Medulla oblongata (tissue), 1 donor: Measurements from ENCODE around the gene SPATA2L.

ENCODE experiments used
- DNase-seq: peaks from one replicate; pipeline ENCODE4 v3.0.0-alpha.2; 2015; ENCODE audit errors: extremely low spot score

The SPATA2L gene, protein sequence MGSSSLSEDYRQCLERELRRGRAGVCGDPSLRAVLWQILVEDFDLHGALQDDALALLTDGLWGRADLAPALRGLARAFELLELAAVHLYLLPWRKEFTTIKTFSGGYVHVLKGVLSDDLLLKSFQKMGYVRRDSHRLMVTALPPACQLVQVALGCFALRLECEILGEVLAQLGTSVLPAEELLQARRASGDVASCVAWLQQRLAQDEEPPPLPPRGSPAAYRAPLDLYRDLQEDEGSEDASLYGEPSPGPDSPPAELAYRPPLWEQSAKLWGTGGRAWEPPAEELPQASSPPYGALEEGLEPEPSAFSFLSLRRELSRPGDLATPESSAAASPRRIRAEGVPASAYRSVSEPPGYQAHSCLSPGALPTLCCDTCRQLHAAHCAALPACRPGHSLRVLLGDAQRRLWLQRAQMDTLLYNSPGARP

GRCh38 chr16:89701425-89702406, at the start of gene SPATA2L:
Gene SPATA2L (minus strand): TSS chr16:89701705. CDS start chr16:89701232, 473 bp downstream.
- peak; percentile 81 for DNase-seq

GRCh38 chr16:89749637-89750036, 48.1 kb upstream of the SPATA2L start:
- DNase-seq, result peak; percentile 43

DNA sequence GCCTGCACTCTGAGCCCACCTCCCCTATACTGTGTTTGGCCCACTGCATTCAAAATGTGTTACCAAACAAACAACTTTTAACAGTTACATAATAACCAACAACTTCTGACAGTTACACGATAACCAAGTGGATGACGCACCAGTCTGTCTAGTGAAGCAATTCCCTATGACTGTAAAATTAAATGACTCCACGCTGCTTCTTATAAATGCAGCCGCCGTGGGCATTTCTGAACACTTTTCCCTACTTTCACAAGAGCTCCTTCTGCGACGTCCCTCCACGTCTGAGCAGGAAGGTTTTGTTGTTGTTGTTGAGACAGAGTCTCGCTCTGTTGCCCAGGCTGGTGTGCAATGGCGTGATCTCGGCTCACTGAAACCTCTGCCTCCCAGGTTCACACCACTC, 47.4 kb upstream of the SPATA2L start:
- no peak for DNase-seq

GRCh38 chr16:89748076-89748475, 46.6 kb upstream of the SPATA2L start:
- no peak for DNase-seq

DNA sequence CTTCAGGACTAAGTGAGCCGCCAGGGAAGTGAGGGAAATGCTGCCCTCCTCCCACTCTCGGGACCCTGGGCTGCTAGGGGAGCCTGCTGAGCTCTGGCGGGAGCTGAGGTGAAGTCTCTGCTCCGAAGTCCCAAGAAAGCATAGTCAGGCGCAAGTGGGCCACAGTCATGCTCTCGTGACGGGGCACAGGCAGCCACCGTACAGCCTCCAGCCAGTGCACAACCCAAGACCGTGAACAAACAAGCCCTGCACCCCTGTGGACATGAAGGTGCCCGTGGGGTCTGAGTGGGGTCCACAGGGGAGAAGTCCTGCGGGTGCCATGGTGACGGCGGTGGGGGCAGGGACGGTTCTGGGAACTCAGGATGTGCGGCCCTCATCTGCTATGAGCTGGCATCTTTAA, 44.5 kb upstream of the SPATA2L start:
- DNase-seq, result no peak

GRCh38 chr16:89744813-89745212, 43.3 kb upstream of the SPATA2L start:
- no peak for DNase-seq

GRCh38 chr16:89742948-89743347, 41.4 kb upstream of the SPATA2L start:
- DNase-seq, result no peak

DNA sequence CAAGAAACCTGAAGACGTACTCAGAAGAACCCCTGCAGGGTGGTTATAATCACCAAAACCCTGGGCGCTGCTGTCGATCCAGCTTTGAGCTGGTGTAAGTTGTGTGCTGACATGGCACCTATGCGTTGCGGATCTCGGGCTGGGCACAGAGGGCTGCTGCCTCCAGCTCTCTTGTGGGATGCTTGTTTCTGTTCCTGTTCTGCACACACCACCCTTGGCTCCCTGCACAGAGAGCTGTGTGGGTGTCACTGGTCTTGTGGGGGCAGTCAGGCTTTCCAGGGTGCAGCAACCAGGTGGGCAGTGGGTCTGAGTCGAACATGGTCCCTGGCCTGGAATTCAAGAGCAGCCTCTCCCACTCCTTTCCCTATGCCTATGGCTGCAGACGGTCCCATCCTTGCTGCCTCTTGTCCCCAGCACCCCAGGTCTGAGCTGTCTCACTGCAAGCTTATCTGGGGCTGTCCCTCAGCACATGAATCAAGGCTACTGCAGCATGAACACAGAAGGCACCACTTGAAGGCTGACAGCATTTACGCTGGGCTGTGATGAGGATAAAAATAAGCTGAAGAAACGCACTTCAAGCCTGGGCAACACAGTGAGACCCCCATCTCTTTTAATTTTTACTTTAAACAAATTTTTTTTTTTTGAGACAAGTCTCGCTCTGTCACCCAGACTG, 40.0 kb upstream of the SPATA2L start:
- DNase-seq, result no peak

- no peak for DNase-seq
Observed at GRCh38 chr16:89739383-89739782, 37.9 kb upstream of the SPATA2L start.

DNA sequence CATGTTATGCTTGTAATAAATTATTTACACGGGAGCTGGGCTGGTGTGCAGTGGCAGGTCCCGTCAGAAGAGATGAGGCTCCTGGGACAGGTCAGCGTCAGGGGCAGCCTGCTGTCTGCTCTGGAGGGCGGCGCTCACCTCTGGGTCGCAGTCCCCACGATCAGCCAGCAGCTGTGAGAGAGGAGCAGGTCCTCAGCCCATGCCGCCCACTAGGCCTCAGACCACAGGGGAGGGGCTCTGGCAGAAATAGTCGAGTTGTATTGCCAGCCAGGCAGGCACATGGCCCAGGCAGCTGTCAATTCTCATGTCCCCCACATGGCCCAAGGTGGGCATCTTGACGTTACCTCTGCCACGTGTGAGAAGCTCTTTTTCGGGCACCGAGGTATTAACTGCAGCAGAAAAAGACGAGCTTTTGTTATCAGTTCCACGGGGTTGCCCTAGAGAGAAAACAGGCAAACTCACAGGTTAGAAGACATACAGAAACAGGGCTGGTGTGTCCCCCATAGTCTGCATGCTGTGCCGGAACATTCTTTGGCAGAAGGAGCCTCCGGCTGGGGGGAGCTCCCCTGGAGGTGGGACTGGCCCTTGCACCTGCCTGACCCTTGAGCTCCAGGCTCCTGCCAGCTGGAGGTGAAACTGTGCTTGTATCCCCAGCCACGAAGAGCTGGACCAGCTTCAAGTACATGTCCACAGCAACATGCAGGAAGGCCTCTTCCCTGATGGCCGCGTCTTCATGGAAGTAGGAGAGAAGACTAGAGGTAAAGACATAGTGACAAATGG, 37.2 kb upstream of the SPATA2L start:
- no peak for DNase-seq

DNA sequence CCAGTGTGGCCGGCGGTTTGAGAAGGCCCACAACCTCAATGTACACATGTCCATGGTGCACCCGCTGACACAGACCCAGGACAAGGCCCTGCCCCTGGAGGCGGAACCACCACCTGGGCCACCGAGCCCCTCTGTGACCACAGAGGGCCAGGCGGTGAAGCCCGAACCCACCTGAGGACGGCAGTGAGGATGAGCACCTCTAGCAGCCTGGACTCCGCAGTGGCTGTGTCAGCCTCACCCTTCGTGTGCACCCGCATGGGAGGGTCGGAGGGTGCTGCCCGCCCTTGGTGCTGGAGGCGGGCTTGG, 36.5 kb upstream of the SPATA2L start:
- no peak for DNase-seq

DNA sequence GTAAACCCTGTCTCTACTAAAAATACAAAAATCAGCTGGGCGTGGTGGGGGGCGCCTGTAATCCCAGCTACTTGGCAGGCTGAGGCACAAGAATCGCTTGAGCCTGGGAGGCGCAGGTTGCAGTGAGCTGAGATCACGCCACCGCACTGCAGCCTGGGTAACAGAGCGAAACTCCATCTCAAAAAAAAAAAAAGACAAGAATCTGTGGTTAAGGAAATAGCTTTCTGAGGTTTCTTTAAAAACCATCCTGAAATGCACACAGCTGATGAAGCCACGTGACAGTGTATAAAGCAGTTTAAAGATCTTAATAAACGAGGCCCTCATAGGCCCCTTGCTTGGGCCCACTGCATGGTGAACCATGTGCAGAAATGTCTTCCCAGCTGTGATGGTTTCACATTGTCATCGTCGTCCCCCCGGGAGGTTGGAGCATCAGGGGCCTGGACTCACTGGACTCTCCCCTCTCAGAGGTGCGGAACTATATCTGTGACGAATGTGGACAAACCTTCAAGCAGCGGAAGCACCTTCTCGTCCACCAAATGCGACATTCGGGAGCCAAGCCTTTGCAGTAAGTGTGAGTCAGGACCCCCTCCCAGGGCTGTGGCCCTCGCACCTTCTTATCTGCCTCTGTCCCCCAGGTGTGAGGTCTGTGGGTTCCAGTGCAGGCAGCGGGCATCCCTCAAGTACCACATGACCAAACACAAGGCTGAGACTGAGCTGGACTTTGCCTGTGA, 36.0 kb upstream of the SPATA2L start:
- DNase-seq, result no peak

GRCh38 chr16:89736554-89736953, 35.0 kb upstream of the SPATA2L start:
- no peak for DNase-seq

GRCh38 chr16:89733792-89734191, 32.3 kb upstream of the SPATA2L start:
- DNase-seq, result no peak

DNA sequence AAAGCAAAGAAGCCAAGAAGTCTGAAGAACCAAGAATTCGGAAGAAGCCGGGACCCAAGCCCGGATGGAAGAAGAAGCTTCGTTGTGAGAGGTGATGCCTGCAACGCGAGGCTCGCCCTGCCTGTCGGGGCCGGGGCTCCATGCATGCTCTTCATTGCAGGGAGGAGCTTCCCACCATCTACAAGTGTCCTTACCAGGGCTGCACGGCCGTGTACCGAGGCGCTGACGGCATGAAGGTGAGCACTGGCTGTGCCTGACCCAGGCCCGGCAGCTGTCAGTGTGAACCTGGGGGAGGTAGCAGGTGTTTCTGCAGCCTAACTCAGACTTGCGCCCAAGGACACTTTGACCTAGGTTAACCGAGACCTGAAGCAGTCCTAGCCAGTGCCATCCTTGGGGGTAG, 31.8 kb upstream of the SPATA2L start:
- no peak for DNase-seq

DNA sequence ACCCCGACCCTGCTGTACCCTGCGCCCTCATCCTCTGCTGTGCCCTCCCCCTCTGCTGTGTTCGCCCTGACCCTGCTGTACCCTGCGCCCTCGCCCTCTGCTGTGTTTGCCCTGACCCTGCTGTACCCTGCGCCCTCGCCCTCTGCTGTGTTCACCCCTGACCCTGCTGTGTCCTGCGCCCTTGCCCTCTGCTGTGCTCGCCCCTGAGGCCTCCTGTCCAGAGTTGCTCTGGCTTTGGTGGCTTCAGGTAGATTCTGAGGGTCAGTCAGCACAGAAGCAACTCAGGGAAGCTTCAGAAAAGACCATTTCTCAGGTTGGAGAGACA, 31.4 kb upstream of the SPATA2L start:
- no peak for DNase-seq

- DNase-seq, result no peak
Observed at GRCh38 chr16:89732142-89732917, 30.8 kb upstream of the SPATA2L start.

- DNase-seq, result no peak
Observed at GRCh38 chr16:89730610-89731234, 29.2 kb upstream of the SPATA2L start.

- no peak for DNase-seq
Observed at GRCh38 chr16:89729863-89730593, 28.5 kb upstream of the SPATA2L start.
